ENCODE data around the gene THSD7B. TPM values are rescaled to one million over a fixed set of nuclear protein-coding genes. Genes with fewer than 3 reads are reported as not detected.
"Not testable (repeated sequence)": the region's sequence is repeated elsewhere in the genome, so short reads cannot be mapped to it uniquely, and the experiment has no call there.

THSD7B gene
- total RNA-seq, 1 donor from 2014 or later, result 0.14 TPM

DNA sequence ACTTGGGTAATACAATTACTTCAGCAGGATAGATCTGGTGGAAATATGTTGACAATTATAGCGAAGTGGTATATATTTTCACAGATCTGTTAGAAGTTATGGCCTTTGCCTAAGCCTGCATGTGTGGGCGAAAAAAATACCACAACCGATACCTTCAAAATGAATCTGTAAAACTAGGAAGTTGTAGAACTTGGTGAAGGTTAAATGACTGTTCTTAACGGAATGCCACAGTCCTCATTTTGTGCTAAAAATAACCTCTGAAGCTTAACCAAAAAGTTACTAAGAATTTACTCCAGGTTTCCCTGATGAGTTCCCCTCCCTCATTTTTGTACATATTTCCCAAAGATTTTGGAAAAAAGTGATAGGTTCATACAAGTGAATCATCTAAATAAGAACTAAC lies 550.7 kb downstream of the THSD7B start:
- TF ChIP-seq, protein P1, sequence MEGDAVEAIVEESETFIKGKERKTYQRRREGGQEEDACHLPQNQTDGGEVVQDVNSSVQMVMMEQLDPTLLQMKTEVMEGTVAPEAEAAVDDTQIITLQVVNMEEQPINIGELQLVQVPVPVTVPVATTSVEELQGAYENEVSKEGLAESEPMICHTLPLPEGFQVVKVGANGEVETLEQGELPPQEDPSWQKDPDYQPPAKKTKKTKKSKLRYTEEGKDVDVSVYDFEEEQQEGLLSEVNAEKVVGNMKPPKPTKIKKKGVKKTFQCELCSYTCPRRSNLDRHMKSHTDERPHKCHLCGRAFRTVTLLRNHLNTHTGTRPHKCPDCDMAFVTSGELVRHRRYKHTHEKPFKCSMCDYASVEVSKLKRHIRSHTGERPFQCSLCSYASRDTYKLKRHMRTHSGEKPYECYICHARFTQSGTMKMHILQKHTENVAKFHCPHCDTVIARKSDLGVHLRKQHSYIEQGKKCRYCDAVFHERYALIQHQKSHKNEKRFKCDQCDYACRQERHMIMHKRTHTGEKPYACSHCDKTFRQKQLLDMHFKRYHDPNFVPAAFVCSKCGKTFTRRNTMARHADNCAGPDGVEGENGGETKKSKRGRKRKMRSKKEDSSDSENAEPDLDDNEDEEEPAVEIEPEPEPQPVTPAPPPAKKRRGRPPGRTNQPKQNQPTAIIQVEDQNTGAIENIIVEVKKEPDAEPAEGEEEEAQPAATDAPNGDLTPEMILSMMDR (IDR thresholded peaks at IDR 0.05), result no peak
- no peaks in the 10 kb centered on the region for H3K9me3 ChIP-seq
- no peaks in the 10 kb centered on the region for H3K4me1 ChIP-seq
- H3K27ac ChIP-seq, result no peak overlapping the region
- H3K27me3 ChIP-seq, result no peaks in the 10 kb centered on the region
- intact Hi-C loops (cut with DNase I), result no loop called here
- no peaks in the 10 kb centered on the region for H3K36me3 ChIP-seq
- DNase-seq, result no peak
- no peak for ATAC-seq
- H3K4me3 ChIP-seq, result no peak overlapping the region

DNA sequence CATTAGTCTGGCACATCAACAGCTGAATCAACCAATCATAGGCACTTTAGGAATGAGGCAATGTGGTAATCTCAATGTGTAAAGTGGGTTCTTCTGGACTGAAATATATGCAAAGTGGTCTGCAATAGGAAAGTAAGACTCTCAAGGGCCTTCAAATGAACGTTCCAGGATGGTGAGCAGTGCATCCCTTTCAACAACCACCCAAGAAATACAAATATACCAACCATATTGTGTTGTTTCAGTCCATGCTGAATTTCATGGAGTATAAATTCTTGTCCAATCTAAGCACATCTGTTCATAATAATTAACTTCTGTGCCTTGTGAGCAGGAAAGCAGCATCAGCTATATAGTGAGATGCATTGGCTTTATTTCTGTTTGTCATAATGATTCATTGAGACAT lies 556.2 kb downstream of the THSD7B start:
- Histone ChIP-seq H3K9me3 (no peaks in the 10 kb centered on the region), H3K27me3 (no peaks in the 10 kb centered on the region), H3K36me3 (no peaks in the 10 kb centered on the region), H3K4me3 (no peak overlapping the region), H3K27ac (no peak overlapping the region), H3K4me1 (no peaks in the 10 kb centered on the region)
- intact Hi-C loops (cut with DNase I), result no loop called here
- no peak for DNase-seq
- TF ChIP-seq, protein P1 (IDR thresholded peaks at IDR 0.05), result no peak
- no peak for ATAC-seq

DNA sequence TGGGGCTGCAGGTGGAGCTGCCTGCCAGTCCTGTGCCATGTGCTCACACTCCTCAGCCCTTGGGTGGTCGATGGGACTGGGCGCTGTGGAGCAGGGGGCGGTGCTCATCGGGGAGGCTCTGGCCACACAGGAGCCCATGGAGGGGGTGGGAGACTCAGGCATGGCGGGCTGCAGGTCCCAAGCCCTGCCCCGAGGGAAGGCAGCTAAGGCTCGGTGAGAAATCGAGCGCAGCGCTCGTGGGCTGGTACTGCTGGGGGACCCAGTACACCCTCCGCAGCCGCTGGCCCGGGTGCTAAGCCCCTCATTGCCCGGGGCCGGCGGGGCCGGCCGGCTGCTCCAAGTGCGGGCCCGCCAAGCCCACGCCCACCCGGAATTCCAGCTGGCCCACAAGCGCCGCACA lies 566.2 kb downstream of the THSD7B start:
- DNase-seq; H3K9me3 ChIP-seq; H3K4me1 ChIP-seq; ATAC-seq; H3K27me3 ChIP-seq; H3K4me3 ChIP-seq; H3K27ac ChIP-seq; intact Hi-C loops (cut with DNase I); H3K36me3 ChIP-seq: not testable (repeated sequence)

DNA sequence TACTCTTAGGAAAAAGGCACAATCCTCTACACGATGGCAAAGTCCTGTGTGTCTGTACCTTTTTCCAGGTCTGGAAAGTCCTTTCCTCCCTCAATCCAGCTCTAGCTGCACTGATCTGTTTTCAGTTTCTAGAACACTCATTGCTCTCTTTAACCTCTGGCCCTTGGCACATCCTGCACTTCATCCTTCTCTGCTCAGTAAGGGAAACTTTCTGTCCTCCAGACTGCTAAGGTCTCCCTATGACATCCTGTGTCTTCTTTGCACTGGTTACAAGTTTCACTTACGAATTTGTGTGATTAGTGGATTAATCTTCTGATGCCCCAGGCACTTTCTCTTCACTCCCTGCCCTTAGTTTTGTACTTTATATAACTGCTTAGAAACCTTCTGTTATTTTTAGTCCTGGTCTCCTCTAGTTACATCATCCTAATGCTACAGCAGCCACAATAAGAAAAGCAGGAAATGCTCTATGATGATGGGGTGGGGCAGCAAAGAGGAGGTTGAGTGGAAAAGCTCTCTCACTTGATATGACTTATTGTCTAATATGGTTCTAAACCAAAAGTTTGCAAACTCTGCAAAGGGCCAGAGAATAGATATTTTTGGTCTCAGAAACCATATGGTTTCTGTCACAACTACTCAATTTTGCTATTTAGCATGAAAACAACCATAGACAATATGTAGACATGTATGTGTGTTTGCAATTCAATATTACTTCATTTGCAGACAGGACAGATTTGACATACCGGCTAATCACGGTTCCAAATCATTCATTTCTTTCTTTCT lies 568.2 kb downstream of the THSD7B start:
- no peak for ATAC-seq
- DNase-seq, result no peak
- TF ChIP-seq, protein P1 (IDR thresholded peaks at IDR 0.05), result no peak
- no peaks in the 10 kb centered on the region for H3K27me3 ChIP-seq
- intact Hi-C loops (cut with DNase I), result no loop called here
- H3K4me3 ChIP-seq, result no peak overlapping the region
- H3K4me1 ChIP-seq, result no peaks in the 10 kb centered on the region
- H3K27ac ChIP-seq, result no peak overlapping the region
- H3K9me3 ChIP-seq, result no peaks in the 10 kb centered on the region
- H3K36me3 ChIP-seq, result no peaks in the 10 kb centered on the region

DNA sequence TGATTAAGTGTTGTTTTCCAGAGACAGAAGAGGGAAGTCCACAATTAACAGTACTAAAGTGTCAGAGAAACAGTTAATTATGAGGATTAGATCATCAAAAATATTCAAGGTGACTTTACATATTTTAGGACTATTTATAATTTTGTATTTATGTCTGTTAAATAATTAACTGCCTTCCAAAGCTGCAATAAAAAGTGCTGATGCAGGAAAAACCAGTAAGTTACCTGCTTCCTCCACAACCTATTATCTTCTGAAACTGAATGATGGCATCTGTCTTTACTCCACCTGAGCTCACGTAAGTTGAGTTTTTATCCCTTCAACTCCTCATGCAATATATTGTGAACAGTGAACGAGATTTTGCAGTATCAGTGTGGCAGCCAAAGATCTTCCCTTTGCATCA lies 570.7 kb downstream of the THSD7B start:
- H3K27me3 ChIP-seq, result no peaks in the 10 kb centered on the region
- no peak overlapping the region for H3K4me3 ChIP-seq
- no peaks in the 10 kb centered on the region for H3K4me1 ChIP-seq
- H3K27ac ChIP-seq, result no peak overlapping the region
- H3K36me3 ChIP-seq, result no peaks in the 10 kb centered on the region
- no peaks in the 10 kb centered on the region for H3K9me3 ChIP-seq
- no peak for ATAC-seq
- TF ChIP-seq, protein P1 (IDR thresholded peaks at IDR 0.05), result no peak
- intact Hi-C loops (cut with DNase I), result no loop called here
- no peak for DNase-seq

DNA sequence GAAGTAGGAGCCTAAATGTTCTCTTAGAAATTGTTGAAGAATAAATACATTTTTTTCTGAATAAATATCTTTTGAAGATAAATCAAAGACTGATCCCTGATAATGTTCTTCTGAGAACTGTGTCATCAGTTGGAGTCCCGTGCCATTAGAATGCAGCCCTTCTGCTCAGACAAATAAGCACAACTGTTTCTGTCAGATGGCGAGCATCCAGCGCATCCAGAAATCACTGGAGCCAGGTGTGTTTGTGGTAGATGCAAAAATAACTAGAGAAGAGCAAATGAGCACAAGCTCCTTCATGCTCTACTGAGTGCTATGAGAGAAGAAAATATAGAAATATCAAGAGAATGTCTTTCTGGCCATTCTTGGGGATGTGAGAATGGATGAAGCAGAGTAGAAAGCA lies 573.7 kb downstream of the THSD7B start:
- Histone ChIP-seq H3K27me3 (no peaks in the 10 kb centered on the region), H3K9me3 (no peaks in the 10 kb centered on the region), H3K4me3 (no peak overlapping the region), H3K36me3 (no peaks in the 10 kb centered on the region), H3K4me1 (no peaks in the 10 kb centered on the region), H3K27ac (no peak overlapping the region)
- intact Hi-C loops (cut with DNase I), result no loop called here
- no peak for DNase-seq
- ATAC-seq, result no peak
- TF ChIP-seq, protein P1 (IDR thresholded peaks at IDR 0.05), result no peak

All from upper lobe of right lung (tissue), 1 donor.